Breast epithelium (tissue), 4 donors: ENCODE results near the gene TAF15. TPM values are rescaled to one million over a fixed set of nuclear protein-coding genes. Genes with fewer than 3 reads are reported as not detected.

Experiments
- DNase-seq, 2 donors: peaks; one replicate each; pipeline ENCODE4 v3.0.0-alpha.2; 2019; ENCODE audit warnings: low spot score in 2 of 2
- H3K27ac ChIP-seq, 2 donors: fragments of 200-600 bp; sonication (generic) in 1 of 2; one replicate each; pipeline ENCODE4 v1.5.1; 2016 to 2019; ENCODE audit warnings: mild to moderate bottlenecking in 1 of 2
- H3K27me3 ChIP-seq, 2 donors: fragments of 200-600 bp; sonication (generic) in 1 of 2; one replicate each; pipeline versions ENCODE4 v1.5.1 to v1.6.0; 2017 to 2019; ENCODE audit warnings: control low read depth in 1 of 2, mild to moderate bottlenecking in 1 of 2
- H3K36me3 ChIP-seq: fragments of 200-600 bp; one replicate; pipeline ENCODE4 v1.5.1; 2019
- H3K4me1 ChIP-seq, 2 donors: fragments of 200-600 bp; sonication (generic); one replicate each; pipeline ENCODE4 v1.5.1; 2016 to 2019; ENCODE audit warnings: control low read depth in 1 of 2
- H3K4me3 ChIP-seq, 3 donors: fragments of 200-600 bp; sonication (generic); 1 replicate in 2 of 3; 2 replicates in 1 of 3; pipeline ENCODE4 v1.5.1; 2016 to 2019; ENCODE audit warnings: mild to moderate bottlenecking in 3 of 3, moderate library complexity in 2 of 3
- H3K9me3 ChIP-seq, 2 donors: fragments of 200-600 bp; sonication (generic) in 1 of 2; one replicate each; pipeline ENCODE4 v1.5.1; 2016 to 2019; ENCODE audit warnings: control low read depth in 1 of 2
- CTCF ChIP-seq, 3 donors: fragments of 450-650 bp; IDR thresholded peaks; one replicate each; pipeline ENCODE4 v1.5.1; 2016 to 2017; ENCODE audit warnings: antibody characterized with exemption in 3 of 3, mild to moderate bottlenecking in 3 of 3, moderate library complexity in 3 of 3
- POLR2A ChIP-seq: fragments of 450-650 bp; IDR thresholded peaks from one replicate; pipeline ENCODE4 v1.6.1; 2016; ENCODE audit warnings: antibody characterized with exemption, mild to moderate bottlenecking, moderate library complexity
- POLR2AphosphoS5 ChIP-seq, 3 donors: sonication (generic); formaldehyde crosslinking; IDR thresholded peaks; one replicate each; pipeline ENCODE4 v1.6.1; 2017; ENCODE audit warnings: antibody characterized with exemption in 3 of 3
- intact Hi-C: fragments of 100-400 bp; cut with DNase I; formaldehyde crosslinking; loops from one replicate; pipeline ENCODE4 v1.15.1; 2023; ENCODE audit warnings: low total_unique reads
- total RNA-seq, 3 donors: library from RNA; depleted of rRNA; stranded (reverse); fragments of >200 nt; gene quantifications; one replicate each; pipeline ENCODE4 v1.1.0, GENCODE V29; 2016

The TAF15 gene
- total RNA-seq, 3 donors from 2014 or later: 65.5 to 76.8 (median 72.8) TPM

- Histone ChIP-seq H3K27me3 (no peaks in the 10 kb centered on the region), H3K9me3 (peaks cover 0 to 4% of the 10 kb centered on the region in 2 donors), H3K4me1 (no peaks in the 10 kb centered on the region), H3K36me3 (no peaks in the 10 kb centered on the region), H3K27ac (no peak overlapping the region), H3K4me3 (no peak overlapping the region)
- peak in 1 of 2 donors; percentile 34 for DNase-seq
- no peak for TF ChIP-seq CTCF (IDR thresholded peaks at IDR 0.05)
- intact Hi-C loops: no loop called here
Observed at GRCh38 chr17:35890774-35891155, 81.5 kb downstream of the TAF15 start.

- no peak overlapping the region for H3K27ac ChIP-seq
Observed at GRCh38 chr17:35891269-35891668, 82.0 kb downstream of the TAF15 start.

GRCh38 chr17:35892091-35893035 is 83.1 kb downstream of the TAF15 start:
- intact Hi-C loops: loop anchor here (2.0 kb wide), 1 partner anchor 62 kb away; no protein-coding TSS in a partner anchor
- H3K36me3 ChIP-seq: no peaks in the 10 kb centered on the region
- TF ChIP-seq CTCF (IDR thresholded peaks at IDR 0.05) (no peak), POLR2AphosphoS5 (IDR thresholded peaks at IDR 0.05) (no peak), POLR2A (no peak)
- DNase-seq: no peak
- no peak overlapping the region for H3K27ac ChIP-seq
- no peak overlapping the region for H3K4me3 ChIP-seq
- no peaks in the 10 kb centered on the region for H3K27me3 ChIP-seq
- no peaks in the 10 kb centered on the region for H3K4me1 ChIP-seq
- H3K9me3 ChIP-seq: peaks cover 0 to 4% of the 10 kb centered on the region in 2 donors

More at GRCh38 chr17:35891269-35891668, 82.0 kb downstream of the TAF15 start:
- intact Hi-C loops: no loop called here
- no peak for DNase-seq
- H3K4me1 ChIP-seq: no peaks in the 10 kb centered on the region
- H3K27me3 ChIP-seq: no peaks in the 10 kb centered on the region
- no peak overlapping the region for H3K4me3 ChIP-seq
- TF ChIP-seq POLR2AphosphoS5 (IDR thresholded peaks at IDR 0.05): no peak
- no peak for TF ChIP-seq POLR2A
- no peak for TF ChIP-seq CTCF (IDR thresholded peaks at IDR 0.05)
- H3K9me3 ChIP-seq: peaks cover 0 to 4% of the 10 kb centered on the region in 2 donors
- H3K36me3 ChIP-seq: no peaks in the 10 kb centered on the region

- no peak for DNase-seq
- Histone ChIP-seq H3K36me3 (no peaks in the 10 kb centered on the region), H3K4me3 (no peak overlapping the region), H3K27me3 (no peaks in the 10 kb centered on the region), H3K27ac (no peak overlapping the region), H3K9me3 (peaks cover 0 to 4% of the 10 kb centered on the region in 2 donors), H3K4me1 (no peaks in the 10 kb centered on the region)
- TF ChIP-seq POLR2AphosphoS5 (IDR thresholded peaks at IDR 0.05): no peak
- TF ChIP-seq POLR2A: no peak
- TF ChIP-seq CTCF (IDR thresholded peaks at IDR 0.05): no peak
- intact Hi-C loops: loop anchor here (2.0 kb wide), 1 partner anchor 61 kb away; no protein-coding TSS in a partner anchor
Observed at GRCh38 chr17:35893751-35894150, 84.5 kb downstream of the TAF15 start.

GRCh38 chr17:35894206-35894605 is 84.9 kb downstream of the TAF15 start:
- H3K9me3 ChIP-seq: peaks cover 0 to 4% of the 10 kb centered on the region in 2 donors
- no peaks in the 10 kb centered on the region for H3K27me3 ChIP-seq
- DNase-seq: no peak
- H3K27ac ChIP-seq: no peak overlapping the region
- TF ChIP-seq POLR2AphosphoS5 (IDR thresholded peaks at IDR 0.05) (no peak), POLR2A (no peak), CTCF (IDR thresholded peaks at IDR 0.05) (no peak)
- H3K4me3 ChIP-seq: no peak overlapping the region
- H3K36me3 ChIP-seq: no peaks in the 10 kb centered on the region
- no peaks in the 10 kb centered on the region for H3K4me1 ChIP-seq
- intact Hi-C loops: no loop called here
